C4-2B (cell line): ENCODE measurements around the gene CHN2.

Experiments
- ZFX ChIP-seq: fragments of 450-650 bp; IDR thresholded peaks from 2 replicates; pipeline ENCODE4 v1.6.1; 2017
- TF ChIP-seq, protein P1 (sequence below): fragments of 450-650 bp; conservative IDR thresholded peaks from 2 replicates; pipeline ENCODE4 v1.5.1; 2017; ENCODE audit warnings: mild to moderate bottlenecking

DNA sequence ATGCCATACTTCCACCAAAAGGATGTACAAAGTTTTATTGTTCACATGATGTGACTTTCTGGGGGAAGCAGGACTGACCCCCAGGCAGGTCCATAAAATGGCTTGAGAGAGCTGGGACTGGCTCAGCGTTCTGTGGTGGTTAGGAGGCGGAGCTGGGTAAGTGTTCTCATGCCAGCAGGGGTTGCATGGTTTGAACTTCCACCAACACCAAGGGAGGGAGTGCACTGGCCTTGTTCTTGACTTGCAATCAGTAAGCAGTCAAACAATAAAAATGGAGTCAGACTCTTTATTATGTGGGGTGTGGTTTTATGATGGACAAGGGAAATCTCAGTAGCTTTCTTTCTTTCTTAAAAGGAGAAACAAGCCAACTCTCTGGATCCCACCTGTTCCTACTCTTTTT lies 273.6 kb downstream of the CHN2 start:
- TF ChIP-seq, protein P1, sequence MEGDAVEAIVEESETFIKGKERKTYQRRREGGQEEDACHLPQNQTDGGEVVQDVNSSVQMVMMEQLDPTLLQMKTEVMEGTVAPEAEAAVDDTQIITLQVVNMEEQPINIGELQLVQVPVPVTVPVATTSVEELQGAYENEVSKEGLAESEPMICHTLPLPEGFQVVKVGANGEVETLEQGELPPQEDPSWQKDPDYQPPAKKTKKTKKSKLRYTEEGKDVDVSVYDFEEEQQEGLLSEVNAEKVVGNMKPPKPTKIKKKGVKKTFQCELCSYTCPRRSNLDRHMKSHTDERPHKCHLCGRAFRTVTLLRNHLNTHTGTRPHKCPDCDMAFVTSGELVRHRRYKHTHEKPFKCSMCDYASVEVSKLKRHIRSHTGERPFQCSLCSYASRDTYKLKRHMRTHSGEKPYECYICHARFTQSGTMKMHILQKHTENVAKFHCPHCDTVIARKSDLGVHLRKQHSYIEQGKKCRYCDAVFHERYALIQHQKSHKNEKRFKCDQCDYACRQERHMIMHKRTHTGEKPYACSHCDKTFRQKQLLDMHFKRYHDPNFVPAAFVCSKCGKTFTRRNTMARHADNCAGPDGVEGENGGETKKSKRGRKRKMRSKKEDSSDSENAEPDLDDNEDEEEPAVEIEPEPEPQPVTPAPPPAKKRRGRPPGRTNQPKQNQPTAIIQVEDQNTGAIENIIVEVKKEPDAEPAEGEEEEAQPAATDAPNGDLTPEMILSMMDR: no peak
- no peak for TF ChIP-seq ZFX
